ENCODE results near the gene ERN2.
"Not testable (repeated sequence)": the region's sequence is repeated elsewhere in the genome, so short reads cannot be mapped to it uniquely, and the experiment has no call there.

The ERN2 gene

DNA sequence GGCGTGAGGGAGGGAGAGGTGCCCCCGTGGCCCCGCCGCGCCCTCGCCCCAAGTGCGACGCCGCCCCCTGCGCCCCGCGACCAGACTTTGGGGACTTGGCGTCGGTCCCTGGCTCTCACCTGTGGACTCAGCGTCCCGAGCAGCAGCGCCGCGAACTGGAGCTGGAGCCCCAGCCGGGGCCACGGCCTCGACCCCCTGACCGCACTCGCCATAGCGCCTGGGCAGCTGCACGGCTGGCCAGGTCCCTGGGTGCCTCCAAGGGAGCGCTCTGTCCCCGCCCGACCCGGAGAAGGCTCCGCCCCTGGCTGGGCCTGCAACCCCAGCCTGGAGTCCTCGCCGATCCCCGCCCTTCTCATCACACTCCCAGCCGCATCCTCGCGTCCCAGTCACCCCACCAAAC is at the start of gene ERN2:
ERN2 (minus strand) TSS at position 247 of the 400 bp plus-strand sequence; CDS start at position 212, 35 bp downstream.
- no peak for DNase-seq (ENCODE audit: low spot score)

DNA sequence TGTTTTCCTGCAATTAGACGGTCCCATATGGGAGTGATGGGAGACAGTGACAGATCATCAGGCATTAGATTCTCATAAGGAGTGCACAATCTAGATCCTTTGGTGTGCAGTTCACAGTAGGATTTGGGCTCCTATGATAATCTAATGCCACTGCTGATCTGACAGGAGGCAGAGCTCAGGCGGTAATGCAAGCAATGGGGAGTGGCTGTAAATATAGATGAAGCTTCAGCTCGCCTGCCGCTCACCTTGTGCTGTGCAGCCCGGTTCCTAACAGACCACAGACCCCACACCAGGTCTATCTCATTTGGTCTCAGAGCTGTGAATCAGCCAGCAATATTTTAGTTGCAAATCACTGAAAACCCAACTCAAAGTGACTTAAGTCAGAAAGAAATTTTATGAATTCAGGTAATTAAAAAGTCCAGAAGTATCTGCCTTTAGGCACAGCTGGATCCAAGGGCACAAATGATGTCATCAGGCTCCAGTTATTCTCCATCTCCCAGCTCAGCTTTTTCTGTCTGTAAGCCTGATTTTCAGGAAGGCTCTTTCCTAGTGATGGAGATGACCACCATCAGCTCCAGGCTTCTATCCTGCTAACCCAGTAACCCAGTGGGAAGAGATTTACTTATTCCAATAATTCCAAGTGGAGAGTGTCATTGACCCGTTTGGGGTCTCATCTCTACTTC is 45.1 kb upstream of the ERN2 start:
- DNase-seq (ENCODE audit: low spot score): no peak

DNA sequence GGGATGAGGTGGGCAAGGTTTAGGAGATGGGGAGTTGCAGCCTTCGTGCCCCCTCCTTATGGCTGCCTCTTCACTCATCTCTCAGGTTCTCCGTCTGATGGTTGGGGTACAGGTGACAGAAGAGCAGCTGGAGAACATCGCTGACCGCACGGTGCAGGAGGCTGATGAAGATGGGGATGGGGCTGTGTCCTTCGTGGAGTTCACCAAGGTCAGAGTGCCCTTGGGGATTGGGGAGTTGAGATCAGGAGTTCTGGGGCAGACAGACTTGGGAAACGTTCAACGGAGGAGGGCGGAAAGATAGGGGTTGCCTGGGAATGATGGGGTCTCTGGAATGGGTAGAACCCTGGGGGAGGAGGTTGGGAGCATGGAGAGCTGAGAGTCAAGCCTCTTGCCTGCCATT is 44.1 kb upstream of the ERN2 start:
- DNase-seq (ENCODE audit: low spot score): no peak

DNA sequence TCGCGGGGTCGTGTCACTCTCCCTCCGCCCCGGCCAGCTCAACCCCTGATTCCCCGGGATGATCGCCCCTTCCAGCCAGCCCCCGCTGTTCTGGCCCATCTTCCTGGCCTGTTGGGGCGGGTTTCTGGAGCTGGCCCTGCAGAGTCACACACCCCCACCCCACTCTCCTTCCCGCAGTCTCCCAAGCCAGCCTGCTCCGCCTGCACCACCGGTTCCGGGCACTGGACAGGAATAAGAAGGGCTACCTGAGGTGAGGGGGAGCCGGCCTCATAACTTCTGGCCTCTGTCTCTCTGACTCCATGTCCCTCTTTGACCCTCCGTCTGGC is 42.4 kb upstream of the ERN2 start:
- DNase-seq (ENCODE audit: low spot score): no peak

DNA sequence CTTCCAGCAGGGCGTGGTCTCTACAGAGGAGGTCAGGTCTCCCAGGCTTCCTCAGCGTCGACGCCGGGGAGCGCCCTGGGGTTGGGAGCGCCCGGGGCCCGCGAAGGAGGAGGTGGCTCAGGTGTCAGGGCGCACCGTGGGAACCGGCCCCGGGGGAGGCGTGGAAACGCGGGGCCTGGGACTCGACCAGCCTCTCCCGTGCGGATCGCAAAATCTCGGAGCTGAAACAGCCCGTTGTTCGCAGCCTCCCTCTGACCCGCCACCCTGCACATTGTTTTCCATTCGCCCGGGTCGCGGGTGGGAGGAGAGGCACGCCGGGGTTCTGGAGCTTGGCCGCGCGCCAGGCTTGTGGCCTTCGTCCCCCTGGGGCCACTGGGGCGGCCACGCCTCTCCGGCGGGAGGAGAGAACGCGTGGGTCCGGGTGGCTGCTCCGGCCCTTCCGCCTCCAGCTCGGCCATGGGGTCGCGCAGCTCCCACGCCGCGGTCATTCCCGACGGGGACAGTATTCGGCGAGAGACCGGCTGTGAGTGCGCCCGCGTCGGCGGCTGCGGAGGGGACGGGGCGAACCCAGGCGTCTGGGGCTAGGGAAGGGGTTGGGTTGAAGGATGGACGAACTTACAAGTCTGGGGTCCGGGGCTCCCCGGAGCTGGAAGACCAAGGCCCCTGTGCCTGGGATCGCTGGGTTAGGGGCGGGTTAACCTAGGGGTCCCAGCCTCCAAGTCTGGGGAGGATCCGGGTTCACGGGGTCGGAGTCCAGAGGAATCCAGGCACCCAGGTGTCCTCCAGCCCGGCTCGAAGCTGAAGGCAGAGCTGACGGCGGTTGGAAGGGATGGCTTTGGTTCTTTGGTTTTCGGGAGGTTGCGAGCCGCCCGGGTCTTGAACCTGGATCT is 41.8 kb upstream of the ERN2 start, which contains the start of gene CHP2:
CHP2 (plus strand) TSS at position 433 of the 890 bp plus-strand sequence; CDS start at position 457, 24 bp downstream.
- DNase-seq (ENCODE audit: low spot score): no peak

DNA sequence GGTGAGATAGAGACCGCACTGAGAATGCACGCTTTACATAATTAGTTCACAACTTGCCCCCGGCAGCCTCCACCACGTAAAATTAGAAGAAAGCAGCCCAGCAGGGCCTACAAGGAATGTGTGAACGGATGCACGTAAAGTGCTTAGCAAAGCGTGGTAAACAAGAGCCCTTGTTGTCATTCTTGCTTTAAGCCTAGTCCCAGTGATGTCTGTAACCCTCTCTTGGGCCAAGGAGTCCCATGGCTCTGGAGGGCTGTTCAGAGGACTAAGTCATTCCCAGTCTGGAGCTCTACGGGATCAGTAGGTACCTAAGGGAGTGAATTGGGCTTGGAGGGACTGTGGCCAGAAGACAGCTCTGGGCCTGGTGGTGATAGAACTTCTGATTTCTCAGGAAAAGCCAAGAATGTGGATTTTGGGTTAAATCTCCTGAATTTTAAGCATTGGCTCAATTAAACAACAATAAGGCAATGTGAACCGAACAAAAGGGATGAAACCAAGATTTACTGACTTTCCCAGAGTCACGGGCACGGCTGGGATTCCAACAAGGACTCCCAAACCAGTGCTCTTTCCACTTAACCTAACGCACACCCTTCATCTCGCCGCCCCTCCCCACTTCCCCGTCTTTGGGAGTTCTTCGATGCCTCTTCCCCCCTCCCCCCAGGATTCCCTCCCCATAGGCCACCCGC is 41.0 kb upstream of the ERN2 start:
- DNase-seq (ENCODE audit: low spot score): no peak

DNA sequence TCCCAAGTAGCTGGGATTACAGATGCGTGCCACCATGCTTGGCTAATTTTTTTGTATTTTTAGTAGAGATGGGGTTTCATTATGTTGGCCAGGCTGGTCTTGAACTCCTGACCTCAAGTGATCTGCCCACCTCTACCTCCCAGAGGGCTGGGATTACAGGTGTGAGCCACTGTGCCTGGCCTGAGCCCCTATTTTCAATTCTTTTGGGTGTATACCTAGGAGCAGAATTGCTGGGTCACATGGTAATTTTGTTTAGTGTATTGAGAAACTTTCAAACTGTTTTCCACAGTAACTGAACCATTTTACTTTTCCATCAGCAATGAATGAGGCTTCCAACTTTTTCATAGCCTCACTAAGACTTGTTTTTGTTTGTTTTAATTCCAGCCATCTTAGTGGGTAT is 38.0 kb upstream of the ERN2 start:
- DNase-seq (ENCODE audit: low spot score): not testable (repeated sequence)

DNA sequence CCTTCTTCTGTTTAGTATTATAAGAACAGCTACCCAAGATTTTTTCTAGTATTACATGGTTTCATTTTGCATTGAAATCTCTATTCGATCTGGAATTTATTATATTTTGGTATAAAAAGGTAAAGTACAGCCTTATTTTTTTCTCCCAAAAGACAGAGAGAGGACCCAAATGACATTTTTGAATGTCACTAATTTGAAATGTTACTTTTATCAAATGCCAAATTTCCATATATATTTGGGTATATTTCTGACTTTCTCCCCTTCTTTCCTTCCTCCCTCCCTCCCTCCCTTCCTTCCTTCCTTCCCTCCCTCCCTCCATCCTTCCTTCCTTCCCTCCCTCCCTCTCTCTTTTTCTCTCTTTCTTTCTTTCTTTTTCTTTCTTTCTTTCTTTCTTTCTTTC is 35.6 kb upstream of the ERN2 start:
- no peak for DNase-seq (ENCODE audit: low spot score)

DNA sequence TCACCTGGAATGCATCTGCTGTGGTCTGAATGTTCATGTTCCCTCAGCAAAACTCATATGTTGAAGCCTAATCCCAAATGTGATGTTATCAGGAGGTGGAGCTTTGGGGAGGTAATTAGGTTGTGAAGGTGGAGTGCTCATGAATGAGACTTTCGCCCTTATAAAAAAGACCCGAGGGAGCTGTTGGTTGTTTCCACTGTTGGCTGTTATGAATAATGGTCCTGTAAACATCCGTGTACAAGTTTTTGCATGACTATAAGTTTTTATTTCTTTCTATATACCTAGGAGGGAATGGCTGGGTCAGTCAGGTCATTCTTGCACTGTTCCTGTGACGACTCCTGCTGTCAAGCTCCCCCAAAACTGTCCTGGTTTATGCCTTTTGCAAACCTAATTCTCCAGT is 32.2 kb upstream of the ERN2 start:
- DNase-seq (ENCODE audit: low spot score): no peak

DNA sequence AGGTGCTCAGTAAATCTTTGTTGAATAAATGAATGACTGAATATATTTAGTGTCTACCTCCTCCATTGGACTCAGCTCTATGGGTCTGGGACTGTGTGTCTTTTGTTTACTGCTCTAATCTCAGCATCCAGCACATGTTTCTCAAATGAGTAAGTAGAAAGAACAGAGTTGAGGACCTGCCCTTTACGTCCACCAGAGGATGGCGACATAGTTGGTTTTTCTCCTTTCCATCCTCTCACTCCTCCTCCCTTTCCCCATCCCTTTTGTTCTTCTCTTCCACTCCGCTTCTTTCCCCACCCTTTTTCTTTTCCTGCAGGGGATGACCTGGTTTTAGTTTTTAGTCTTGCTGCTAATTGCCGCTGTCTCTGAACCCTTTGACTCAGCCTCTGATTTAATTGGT is 29.7 kb upstream of the ERN2 start:
- DNase-seq (ENCODE audit: low spot score): no peak

DNA sequence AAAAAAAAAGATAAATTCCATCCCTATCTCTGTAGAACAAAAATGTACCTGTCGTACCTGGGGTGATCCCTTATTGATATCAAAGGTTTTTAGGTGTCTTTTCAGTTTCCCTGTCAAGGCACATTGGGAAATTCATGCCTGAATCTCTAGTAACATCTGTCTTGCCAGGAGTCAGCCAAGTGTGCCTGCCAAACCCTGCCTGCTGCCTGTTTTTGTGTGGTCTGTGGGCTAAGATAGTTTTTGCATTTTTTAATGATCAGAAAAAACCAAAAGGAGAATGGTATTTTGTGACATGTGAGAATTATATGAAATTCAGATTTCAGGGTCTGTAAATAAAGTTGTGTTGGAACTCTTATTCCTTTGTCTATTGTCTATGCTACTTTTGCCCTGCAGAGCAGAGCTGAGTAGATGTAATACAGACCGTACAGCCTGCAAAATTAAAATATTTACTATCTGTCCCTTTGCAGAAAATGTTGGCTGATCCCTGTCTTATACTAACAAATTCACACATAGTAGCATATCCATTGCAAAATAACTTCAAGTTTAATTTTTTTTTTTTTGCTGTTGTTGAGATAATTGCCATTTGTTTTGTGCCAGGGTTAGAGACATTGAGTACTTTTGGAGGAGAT is 28.8 kb upstream of the ERN2 start:
- DNase-seq (ENCODE audit: low spot score): no peak

DNA sequence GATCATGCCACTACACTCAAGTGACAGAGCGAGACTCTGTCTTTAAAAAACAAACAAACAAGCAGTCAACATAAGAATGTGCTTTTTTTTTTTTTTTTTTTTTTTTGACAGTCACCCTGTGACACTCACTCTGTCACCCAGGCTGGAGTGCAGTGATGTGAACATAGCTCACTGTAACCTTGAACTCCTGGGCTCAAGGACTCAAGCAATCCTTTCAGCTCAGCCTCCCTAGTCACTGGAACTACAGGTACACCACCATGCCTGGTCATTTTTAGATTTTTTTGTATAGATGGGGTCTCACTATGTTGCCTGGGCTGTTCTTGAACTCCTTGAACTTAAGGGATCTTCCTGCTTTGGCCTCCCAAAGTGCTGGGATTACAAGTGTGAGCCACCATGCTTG is 26.5 kb upstream of the ERN2 start:
- no peak for DNase-seq (ENCODE audit: low spot score)

DNA sequence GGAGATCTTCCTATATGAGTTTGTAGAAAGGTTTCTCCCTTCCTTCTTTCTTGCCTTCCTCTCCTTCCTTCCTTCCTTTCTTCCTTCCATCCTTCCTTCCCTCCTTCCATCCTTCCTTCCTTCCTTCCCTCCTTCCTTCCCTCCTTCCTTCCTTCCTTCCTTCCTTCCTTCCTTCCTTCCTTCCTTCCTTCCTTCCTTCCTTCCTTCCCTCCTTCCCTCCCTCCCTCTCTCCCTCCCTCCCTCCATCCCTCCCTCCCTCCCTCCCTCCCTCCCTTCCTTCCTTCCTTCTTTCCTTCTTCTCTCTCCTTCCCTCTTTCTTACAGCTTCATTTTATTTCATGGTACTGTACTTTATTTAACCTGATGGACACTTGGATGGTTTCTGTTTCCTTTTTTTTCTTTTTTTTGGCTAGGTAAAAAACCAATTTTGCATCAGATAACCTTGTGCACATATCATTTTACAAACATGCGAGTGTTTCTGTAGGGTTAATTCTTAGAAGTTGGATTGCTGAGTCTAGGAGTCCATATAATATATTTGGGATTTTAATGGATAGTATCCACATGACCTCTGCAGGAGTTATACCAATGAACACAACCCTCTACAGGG is 24.5 kb upstream of the ERN2 start:
- not testable (repeated sequence) for DNase-seq (ENCODE audit: low spot score)

DNA sequence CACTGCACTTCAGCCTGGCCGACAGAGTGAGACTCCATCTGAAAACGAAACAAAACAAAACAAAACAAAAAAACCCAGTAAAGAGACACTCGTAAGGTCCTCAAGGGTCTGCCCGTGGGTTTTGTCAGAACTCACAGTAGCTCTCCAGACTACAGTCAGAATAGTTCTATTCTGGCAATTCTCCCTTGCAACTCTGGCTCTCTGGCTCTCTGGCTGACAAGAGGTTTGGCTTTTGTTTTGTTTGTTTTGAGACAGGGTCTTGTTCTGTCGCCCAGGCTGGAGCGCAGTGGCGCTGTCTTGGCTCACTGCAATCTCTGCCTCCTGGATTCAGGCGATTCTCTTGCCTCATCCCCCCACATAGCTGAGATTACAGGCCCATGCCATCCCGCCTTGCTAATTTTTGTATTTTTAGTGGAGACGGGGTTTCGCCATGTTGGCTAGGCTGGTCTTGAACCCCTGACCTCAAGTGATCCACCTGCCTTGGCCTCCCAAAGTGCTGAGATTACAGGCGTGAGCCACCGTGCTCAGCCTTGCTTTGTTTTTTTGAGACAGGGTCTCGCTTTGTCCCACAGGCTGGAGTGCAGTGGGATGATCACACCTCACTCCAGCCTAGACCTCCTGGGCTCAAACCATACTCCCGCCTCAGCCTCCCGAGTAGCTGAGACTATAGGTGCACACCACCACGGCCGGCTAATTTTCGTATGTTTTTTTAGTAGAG is 21.3 kb upstream of the ERN2 start:
- no peak for DNase-seq (ENCODE audit: low spot score)

DNA sequence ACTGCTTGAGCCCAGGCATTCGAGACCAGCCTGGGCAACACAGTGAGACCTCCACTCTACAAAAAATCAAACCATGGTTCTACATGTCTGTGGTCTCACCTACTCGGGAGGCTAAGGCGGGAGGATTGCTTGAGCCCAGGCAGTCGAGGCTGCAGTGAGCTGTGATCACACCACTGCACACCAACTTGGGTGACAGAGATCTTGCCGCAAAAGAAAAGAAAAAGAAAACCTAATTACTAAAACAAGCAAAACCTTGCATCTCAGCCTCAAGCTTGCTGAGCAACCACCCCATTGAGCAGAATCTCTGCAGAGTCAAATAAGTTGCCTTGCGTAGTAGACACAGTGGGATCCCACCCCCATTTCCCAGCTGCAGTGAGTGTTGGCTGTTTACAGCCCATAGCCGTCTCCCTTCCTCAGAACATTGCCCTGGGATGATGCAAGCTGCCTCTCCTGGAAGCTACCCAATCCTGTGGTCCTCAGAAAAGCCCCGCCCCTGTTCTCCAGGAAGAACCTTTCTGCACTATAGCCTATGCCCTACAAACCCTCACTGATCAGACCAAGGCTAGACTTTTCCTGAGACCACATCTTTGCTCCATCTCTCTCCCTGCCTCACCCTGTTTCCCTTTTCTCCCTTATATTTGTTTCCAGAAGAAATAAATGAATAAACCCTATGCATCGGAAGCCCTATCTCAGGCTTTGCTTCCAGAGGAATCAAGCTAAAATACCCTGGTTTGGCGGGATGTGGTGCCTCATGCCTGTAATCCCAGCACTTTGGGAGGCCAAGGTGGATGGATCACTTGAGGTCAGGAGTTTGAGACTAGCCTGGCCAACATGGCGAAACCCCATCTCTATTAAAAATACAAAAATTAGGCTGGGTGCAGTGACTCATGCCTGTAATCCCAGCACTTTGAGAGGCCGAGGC is 16.7 kb upstream of the ERN2 start:
- DNase-seq (ENCODE audit: low spot score): no peak

DNA sequence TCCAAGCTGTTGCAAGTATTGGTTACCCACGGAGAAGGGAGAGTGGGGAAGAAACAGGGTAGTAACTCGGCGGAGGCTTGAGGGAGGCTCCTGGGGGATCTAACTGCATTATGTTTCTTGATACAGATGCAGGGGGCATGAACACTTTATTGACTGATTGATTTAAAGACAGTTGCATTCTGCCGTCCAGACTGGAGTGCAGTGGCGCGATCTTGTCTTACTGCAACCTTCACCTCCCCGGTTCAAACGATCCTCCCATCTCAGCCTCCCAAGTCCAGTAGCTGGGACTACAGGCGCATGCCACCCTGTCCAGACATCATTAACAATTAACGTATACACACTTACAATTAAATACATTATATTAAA is 15.1 kb upstream of the ERN2 start:
- no peak for DNase-seq (ENCODE audit: low spot score)

DNA sequence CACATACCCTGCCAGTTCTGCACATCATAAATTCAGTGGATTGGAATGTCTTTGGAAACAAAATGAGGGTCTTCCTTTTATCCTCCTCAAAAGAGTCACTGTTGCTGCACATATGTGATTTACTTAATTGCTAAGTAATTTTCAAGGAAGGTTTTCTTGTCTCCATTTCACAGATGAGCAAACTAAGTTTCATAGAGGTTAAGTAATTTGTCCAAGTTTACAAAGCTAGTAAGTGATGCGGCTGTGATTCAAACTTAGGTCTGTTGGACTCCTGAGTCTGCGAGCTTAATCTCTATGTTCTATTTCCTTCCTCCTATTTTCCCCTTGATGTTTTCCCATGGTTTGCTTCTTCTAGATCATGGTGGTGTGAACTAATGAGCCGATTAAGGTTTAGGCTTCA is 13.7 kb upstream of the ERN2 start:
- no peak for DNase-seq (ENCODE audit: low spot score)

DNA sequence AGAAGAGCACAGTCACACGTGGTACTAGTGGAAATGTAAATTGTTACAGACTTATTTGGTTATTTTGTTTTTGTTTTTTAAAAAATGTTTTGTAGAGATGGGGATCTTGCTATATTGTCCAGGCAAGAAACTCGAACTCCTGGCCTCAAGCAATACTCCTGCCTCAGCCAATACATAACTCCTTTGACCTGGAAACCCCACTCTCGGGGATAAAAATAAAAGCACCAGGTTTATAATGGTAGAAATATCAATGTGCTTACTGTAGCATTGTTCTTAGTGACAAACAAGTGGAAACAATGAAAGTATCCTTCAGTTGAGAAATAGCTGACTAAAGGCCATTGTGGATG is 11.7 kb upstream of the ERN2 start:
- DNase-seq (ENCODE audit: low spot score): no peak

DNA sequence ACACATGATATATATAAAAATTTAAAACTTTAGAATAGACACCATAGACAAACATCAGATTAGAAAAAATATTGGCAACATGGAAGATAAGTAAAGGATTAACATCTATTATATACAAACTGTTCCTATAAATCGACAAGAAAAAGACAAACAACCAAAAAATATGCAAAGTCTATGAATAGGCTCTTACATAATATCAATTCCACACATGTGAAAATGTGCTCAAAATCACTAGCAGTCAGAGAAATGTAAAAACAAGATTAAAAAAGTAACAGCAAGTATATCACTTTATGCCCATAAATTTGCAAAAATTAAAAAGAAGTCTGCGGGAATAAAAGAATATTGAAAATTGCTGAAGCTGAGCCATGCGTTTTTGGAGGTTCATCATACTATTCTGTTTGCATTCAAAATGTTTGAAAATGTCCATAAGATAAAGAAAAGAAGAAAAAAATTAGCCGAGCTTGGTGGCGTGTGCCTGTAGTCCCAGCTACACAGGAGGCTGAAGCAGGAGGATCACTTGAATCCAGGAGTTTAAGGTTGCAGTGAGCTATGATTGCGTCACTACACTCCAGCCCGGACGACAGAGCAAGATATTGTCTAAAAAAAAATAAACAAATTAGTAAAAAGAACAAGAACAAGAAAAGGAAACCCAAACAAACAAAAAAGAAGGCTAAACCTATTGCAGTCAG is 11.2 kb upstream of the ERN2 start:
- DNase-seq (ENCODE audit: low spot score): no peak
